NCI-H1105 (cell line): ENCODE results near the gene KCNJ8.
A peak's percentile ranks its signal among the peaks of the same experiment; 100 is the strongest.
"Not testable (repeated sequence)": the region's sequence is repeated elsewhere in the genome, so short reads cannot be mapped to it uniquely, and the experiment has no call there.

Experiments
- DNase-seq: peaks from one replicate; lab custom pipeline; 2025; lab: John Stamatoyannopoulos, UW

KCNJ8 gene

GRCh38 chr12:21774358-21775132 is at the start of gene KCNJ8:
Gene KCNJ8 (minus strand): TSS chr12:21774706. CDS start chr12:21773616, 1,090 bp downstream.
- DNase-seq = peak; percentile 48

GRCh38 chr12:21823581-21823980 is 49.1 kb upstream of the KCNJ8 start:
- no peak for DNase-seq

DNA sequence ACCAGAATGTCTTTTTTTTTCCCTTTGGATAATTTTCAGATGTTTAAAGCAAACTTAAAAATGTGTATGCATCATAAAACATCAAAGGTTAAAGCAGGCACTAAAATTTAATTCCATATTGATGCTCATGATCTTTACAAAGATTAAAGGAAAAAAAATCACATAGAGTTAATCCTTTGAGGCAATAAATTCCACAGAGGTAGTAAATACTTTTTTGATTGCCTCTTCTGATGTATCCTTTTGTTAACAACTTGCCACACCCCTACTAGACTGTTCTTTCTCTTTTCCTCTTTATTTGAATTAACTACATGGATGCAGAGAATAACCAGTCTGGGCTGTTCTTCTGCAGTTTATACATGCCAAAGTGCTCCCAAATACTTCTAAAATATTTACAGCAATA is 45.2 kb upstream of the KCNJ8 start:
- no peak for DNase-seq

- DNase-seq = no peak
Measured at GRCh38 chr12:21819236-21819635, 44.7 kb upstream of the KCNJ8 start.

GRCh38 chr12:21818627-21819026 is 44.1 kb upstream of the KCNJ8 start:
- peak; percentile 26 for DNase-seq

DNA sequence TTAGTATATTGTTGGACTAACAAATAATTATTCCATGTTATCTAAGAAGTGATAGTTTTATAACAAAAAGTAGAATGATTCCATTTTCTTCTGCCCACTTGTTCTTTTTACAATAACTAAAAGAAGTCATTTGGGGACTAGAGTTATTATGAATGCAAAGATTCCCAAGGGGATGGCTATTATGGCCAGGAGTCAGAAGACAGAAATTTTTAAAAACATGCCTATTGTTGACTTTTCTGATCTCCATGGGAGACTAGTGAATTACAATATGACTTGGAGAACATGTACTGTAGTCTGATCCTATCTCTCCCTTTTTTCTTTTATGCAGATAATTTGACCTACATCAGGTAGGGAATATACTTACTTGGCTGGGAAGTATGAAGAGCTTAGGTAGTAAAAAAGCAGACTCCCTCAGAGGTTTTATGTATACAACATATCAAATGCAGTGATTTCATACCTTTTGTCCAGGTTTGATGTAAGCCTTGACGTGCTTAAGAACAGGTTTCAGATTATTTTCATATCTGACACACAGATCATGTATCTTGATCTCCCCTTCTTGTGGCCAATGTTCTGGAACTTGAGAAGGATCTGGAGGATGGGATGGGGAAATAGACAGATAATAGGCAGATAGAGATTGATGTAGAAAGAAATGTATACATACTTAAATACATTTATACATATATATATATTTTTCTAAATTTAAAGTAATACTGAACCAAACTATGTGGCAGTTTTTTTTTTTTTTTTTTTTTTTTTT is 41.0 kb upstream of the KCNJ8 start:
- no peak for DNase-seq

- no peak for DNase-seq
Measured at GRCh38 chr12:21814814-21815213, 40.3 kb upstream of the KCNJ8 start.

- no peak for DNase-seq
Measured at GRCh38 chr12:21814327-21814726, 39.8 kb upstream of the KCNJ8 start.

GRCh38 chr12:21813751-21814150 is 39.2 kb upstream of the KCNJ8 start:
- DNase-seq = no peak

- DNase-seq = no peak
Measured at GRCh38 chr12:21813125-21813524, 38.6 kb upstream of the KCNJ8 start.

DNA sequence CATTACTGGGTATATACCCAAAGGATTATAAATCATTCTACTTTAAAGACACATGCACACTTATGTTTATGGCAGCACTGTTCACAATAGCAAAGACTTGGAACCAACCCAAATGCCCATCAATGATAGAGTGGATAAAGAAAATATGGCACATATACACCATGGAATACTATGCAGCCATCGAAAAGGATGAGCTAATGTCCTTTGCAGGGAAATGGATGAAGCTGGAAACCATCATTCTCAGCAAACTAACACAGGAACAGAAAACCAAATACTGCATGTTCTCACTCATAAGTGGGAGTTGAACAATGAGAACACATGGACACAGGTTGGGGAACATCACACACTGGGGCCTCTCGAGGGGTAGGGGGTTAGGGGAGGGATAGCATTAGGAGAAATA is 37.8 kb upstream of the KCNJ8 start:
- not testable (repeated sequence) for DNase-seq

DNA sequence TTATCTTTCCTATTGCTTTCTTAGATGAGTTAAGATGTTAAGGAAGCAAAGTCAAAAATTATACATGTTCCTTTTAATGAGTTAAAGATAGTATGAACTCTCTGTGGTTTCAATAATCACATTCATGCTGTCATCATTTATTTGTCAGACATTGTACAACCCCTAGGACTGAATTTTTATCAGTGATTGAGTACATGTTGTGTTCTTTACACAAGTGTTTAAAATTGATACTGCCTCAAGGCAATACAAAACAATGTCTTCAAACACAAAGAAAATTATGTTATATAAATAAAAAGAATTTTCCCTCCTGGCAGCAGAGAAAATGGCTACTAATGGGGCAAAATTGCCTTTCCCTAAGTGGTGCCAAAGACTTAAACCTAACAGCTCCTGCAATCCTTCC is 34.6 kb upstream of the KCNJ8 start:
- DNase-seq = no peak

GRCh38 chr12:21806255-21806654 is 31.7 kb upstream of the KCNJ8 start:
- no peak for DNase-seq

DNA sequence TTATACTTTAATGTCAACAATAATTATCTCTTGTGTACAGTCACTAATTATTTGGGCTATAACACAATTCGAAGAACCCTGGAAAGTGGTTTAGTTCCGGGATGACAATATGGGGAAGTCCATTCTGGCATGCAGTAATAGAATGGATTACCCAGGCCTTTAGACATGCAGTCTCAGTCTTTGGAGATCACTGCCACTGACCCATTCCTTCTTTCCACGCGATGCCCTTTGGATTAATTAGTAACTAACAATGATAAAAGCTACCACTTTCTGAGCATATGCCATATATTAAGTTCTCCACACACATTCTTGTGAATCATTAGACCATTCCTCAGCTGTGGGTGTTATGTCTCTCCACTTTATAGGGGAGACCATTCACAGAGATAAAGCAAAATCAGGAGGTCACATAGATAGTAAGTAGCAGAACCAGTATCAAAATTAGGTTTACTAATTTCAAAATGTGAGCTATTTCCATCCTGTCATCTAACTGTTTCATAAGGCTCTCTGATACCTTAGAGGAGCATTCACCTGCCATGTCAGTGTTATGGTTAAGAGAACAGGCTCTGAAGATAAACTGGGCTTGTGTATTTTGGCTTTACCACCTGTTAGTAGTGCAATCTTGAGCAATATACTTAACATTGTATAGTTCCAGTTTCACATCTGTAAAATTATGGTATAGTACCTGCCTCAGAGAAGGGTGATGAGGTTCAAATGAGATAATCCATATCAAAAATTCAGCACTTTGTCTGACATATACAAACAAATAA is 27.2 kb upstream of the KCNJ8 start:
- DNase-seq = no peak

GRCh38 chr12:21800011-21800410 is 25.5 kb upstream of the KCNJ8 start:
- DNase-seq = no peak

GRCh38 chr12:21797539-21797938 is 23.0 kb upstream of the KCNJ8 start:
- DNase-seq = no peak

DNA sequence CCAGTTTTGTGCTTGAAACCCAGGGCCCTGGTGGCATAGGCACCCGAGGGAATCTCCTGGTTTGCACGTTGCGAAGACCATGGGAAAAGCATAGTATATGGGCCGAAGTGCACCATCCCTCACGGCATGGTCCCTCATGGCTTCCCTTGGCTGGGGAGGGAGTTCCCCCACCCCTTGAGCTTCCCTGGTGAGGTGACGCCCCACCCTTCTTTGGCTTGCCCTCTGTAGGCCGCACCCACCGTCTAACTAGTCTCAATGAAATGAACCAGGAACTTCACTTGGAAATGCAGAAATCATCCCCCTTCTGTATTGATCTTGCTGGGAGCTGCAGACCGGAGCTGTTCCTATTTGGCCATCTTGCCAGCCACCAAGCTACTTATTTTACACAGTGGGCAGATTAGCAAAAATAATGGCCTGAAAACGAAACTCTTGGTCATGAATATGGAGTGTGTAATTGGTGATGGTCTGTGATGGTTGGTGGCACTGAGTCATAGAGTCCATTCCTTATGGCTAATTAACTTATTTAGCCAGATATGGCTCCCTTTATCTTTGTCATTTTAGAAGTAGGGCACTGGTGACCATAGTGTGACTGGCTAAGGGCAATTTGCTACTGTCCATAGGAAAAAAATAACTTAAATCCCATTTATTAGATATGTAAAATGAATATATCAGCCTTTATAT is 21.3 kb upstream of the KCNJ8 start:
- DNase-seq = no peak

DNA sequence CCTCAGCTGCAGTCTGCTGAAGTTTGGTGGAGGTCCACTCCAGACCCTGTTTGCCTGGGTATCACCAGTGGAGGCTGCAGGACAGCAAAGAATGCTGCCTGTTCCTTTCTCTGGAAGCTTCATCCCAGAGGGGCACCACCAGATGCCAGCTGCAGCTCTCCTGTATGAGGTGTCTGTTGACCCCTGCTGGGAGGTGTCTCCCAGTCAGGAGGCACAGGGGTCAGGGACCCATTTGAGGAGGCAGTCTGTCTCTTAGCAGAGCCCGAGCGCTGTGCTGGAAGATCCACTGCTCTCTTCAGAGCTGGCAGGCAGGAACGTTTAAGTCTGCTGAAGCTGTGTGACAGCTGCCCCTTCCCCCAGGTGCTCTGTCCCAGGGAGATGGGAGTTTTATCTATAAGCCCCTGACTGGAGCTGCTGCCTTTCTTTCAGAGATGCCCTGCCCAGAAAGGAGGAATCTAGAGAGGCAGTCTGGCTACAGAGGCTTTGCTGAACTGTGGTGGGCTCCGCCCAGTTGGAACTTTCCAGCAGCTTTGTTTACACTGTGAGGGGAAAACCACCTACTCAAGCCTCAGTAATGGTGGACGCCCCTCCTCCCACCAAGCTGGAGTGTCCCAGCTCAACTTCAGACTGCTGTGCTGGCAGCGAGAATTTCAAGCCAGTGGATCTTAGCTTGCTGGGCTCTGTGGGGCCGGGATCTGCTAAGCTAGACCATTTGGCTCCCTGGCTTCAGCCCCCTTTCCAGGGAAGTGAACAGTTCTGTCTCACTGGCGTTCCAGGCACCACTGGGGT is 20.5 kb upstream of the KCNJ8 start:
- DNase-seq = not testable (repeated sequence)

DNA sequence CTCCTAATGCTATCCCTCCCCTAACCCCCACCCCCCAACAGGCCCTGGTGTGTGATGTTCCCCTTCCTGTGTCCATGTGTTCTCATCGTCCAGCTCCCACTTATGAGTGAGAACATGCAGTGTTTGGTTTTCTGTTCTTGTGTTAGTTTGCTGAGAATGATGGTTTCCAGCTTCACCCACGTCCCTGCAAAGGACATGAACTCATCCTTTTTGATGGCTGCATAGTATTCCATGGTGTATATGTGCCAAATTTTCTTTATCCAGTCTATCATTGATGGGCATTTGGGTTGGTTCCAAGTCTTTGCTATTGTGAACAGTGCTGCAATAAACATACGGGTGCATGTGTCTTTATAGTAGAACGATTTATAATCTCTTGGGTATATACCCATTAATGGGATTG is 15.2 kb upstream of the KCNJ8 start:
- not testable (repeated sequence) for DNase-seq

GRCh38 chr12:21788089-21788983 is 13.8 kb upstream of the KCNJ8 start:
- DNase-seq = no peak
